CD14-positive monocyte (primary cell): ENCODE data around the gene PRDX5. TPM values are rescaled to one million over a fixed set of nuclear protein-coding genes. Genes with fewer than 3 reads are reported as not detected.
A peak's percentile ranks its signal among the peaks of the same experiment; 100 is the strongest.
"Not testable (repeated sequence)": the region's sequence is repeated elsewhere in the genome, so short reads cannot be mapped to it uniquely, and the experiment has no call there.

Source experiments
- DNase-seq, 3 donors: peaks; one replicate each; pipeline ENCODE4 v3.0.0-alpha.2; 2011 to 2022
- H2AFZ ChIP-seq: 2 replicates; pipeline ENCODE4 v1.6.0; 2012; ENCODE audit warnings: mild to moderate bottlenecking, low read depth, low read length, inconsistent platforms; ENCODE audit not compliant: insufficient read depth, poor library complexity, severe bottlenecking
- H3K27ac ChIP-seq, 2 donors: 1 replicate in 1 of 2; 2 replicates in 1 of 2; pipeline ENCODE4 v1.5.1; 2012 to 2013; ENCODE audit warnings: low read length in 2 of 2, control low read depth in 1 of 2, inconsistent platforms in 1 of 2, low read depth in 1 of 2, mild to moderate bottlenecking in 1 of 2
- H3K27me3 ChIP-seq, 2 donors: one replicate each; pipeline versions ENCODE4 v1.6.0 to v1.6.1; 2011 to 2013; ENCODE audit warnings: low read length in 2 of 2; ENCODE audit not compliant: control insufficient read depth in 2 of 2, insufficient read depth in 2 of 2
- H3K36me3 ChIP-seq, 2 donors: replicated peaks in 1 of 2; 1 replicate in 1 of 2; 2 replicates in 1 of 2; pipeline versions ENCODE4 v1.5.1 to v1.6.1; 2012 to 2013; ENCODE audit warnings: low read length in 2 of 2, control low read depth in 1 of 2, inconsistent platforms in 1 of 2, mild to moderate bottlenecking in 1 of 2; ENCODE audit not compliant: insufficient read depth in 2 of 2, control insufficient read depth in 1 of 2
- H3K4me1 ChIP-seq, 2 donors: 1 replicate in 1 of 2; 2 replicates in 1 of 2; pipeline versions ENCODE4 v1.5.1 to v1.6.1; 2012 to 2013; ENCODE audit warnings: low read length in 2 of 2, control low read depth in 1 of 2, inconsistent platforms in 1 of 2, mild to moderate bottlenecking in 1 of 2, moderate library complexity in 1 of 2; ENCODE audit not compliant: insufficient read depth in 2 of 2, control insufficient read depth in 1 of 2
- H3K4me2 ChIP-seq: replicated peaks from 2 replicates; pipeline ENCODE3; 2012; ENCODE audit warnings: low read length, moderate library complexity, mild to moderate bottlenecking; ENCODE audit not compliant: poor library complexity, severe bottlenecking; ENCODE audit errors: extremely low read depth
- H3K4me3 ChIP-seq, 3 experiments: fragments of 200-600 bp in 1 of 3; sonication (generic) in 1 of 3; replicated peaks in 1 of 3; 1 replicate in 2 of 3; 2 replicates in 1 of 3; pipeline ENCODE4 v1.5.1; 2011 to 2013; ENCODE audit warnings: low read length in 3 of 3, mild to moderate bottlenecking in 3 of 3, control low read depth in 2 of 3, low read depth in 2 of 3, inconsistent platforms in 1 of 3, moderate library complexity in 1 of 3
- H3K79me2 ChIP-seq: 2 replicates; pipeline ENCODE4 v1.6.0; 2012; ENCODE audit warnings: mild to moderate bottlenecking, control low read depth, inconsistent platforms, low read length, moderate library complexity; ENCODE audit not compliant: insufficient read depth
- H3K9ac ChIP-seq: 2 replicates; pipeline ENCODE4 v1.6.0; 2017; ENCODE audit warnings: low read length, mild to moderate bottlenecking; ENCODE audit not compliant: insufficient read depth, poor library complexity, severe bottlenecking
- H3K9me3 ChIP-seq, 2 donors: replicated peaks in 1 of 2; 1 replicate in 1 of 2; 2 replicates in 1 of 2; pipeline versions ENCODE4 v1.5.1 to v1.6.1; 2012 to 2013; ENCODE audit warnings: low read length in 2 of 2, control low read depth in 1 of 2; ENCODE audit not compliant: control insufficient read depth in 1 of 2, insufficient read depth in 1 of 2
- H4K20me1 ChIP-seq: 2 replicates; pipeline ENCODE4 v1.6.0; 2012; ENCODE audit warnings: mild to moderate bottlenecking, low read length, control low read depth, moderate library complexity; ENCODE audit not compliant: insufficient read depth
- H3K27ac Mint-ChIP-seq, 7 donors: one replicate each; pipeline ENCODE4 v1.8.0; 2020; ENCODE audit warnings: mild to moderate bottlenecking in 7 of 7, mixed read lengths in 7 of 7, moderate library complexity in 6 of 7, inconsistent platforms in 2 of 7
- H3K27me3 Mint-ChIP-seq, 3 donors: one replicate each; pipeline ENCODE4 v1.8.0; 2021 to 2022; ENCODE audit warnings: low read depth in 3 of 3, mild to moderate bottlenecking in 3 of 3, mixed read lengths in 3 of 3, moderate library complexity in 3 of 3, inconsistent platforms in 1 of 3
- H3K36me3 Mint-ChIP-seq, 2 donors: one replicate each; pipeline ENCODE4 v1.8.0; 2020; ENCODE audit warnings: mixed read lengths in 2 of 2, inconsistent platforms in 1 of 2, mild to moderate bottlenecking in 1 of 2
- H3K4me1 Mint-ChIP-seq: one replicate; pipeline ENCODE4 v1.8.0; 2020; ENCODE audit warnings: mild to moderate bottlenecking, mixed read lengths
- H3K4me3 Mint-ChIP-seq, 2 donors: one replicate each; pipeline ENCODE4 v1.8.0; 2020; ENCODE audit warnings: mild to moderate bottlenecking in 2 of 2, mixed read lengths in 2 of 2, moderate library complexity in 1 of 2
- H3K9me3 Mint-ChIP-seq, 7 donors: one replicate each; pipeline ENCODE4 v1.8.0; 2020 to 2022; ENCODE audit warnings: mixed read lengths in 7 of 7, mild to moderate bottlenecking in 6 of 7, moderate library complexity in 6 of 7, inconsistent platforms in 2 of 7
- WGBS: methylation state at CpG from one replicate; pipeline ENCODE4 v1.1.5; 2013; ENCODE audit warnings: missing lambda C conversion rate; ENCODE audit not compliant: insufficient coverage; 5-methylcytosine and 5-hydroxymethylcytosine counted together
- intact Hi-C, 2 donors: fragments of 100-400 bp; cut with micrococcal nuclease; formaldehyde crosslinking; loops; one replicate each; pipeline versions ENCODE4 v1.15.0 to v1.15.1; 2023
- polyA plus RNA-seq, 3 donors: library from polyadenylated mRNA; depleted of rRNA in 1 of 3; unstranded in 2 of 3; stranded (reverse) in 1 of 3; fragments of 300-500 nt in 2 of 3; fragments of >200 nt in 1 of 3; fragmentation: Illumina TruSeq in 2 of 3; gene quantifications; 1 replicate in 2 of 3; 2 replicates in 1 of 3; pipeline ENCODE4 v1.2.3, GENCODE V29; 2012 to 2021
- TF ChIP-seq, protein P1 (sequence below): fragments of 200-600 bp; IDR thresholded peaks from one replicate; pipeline ENCODE4 v1.8.0; 2022; ENCODE audit warnings: antibody characterized with exemption, mild to moderate bottlenecking

The PRDX5 gene
- polyA plus RNA-seq, 3 donors, result 136 to 318 (median 286) TPM

DNA sequence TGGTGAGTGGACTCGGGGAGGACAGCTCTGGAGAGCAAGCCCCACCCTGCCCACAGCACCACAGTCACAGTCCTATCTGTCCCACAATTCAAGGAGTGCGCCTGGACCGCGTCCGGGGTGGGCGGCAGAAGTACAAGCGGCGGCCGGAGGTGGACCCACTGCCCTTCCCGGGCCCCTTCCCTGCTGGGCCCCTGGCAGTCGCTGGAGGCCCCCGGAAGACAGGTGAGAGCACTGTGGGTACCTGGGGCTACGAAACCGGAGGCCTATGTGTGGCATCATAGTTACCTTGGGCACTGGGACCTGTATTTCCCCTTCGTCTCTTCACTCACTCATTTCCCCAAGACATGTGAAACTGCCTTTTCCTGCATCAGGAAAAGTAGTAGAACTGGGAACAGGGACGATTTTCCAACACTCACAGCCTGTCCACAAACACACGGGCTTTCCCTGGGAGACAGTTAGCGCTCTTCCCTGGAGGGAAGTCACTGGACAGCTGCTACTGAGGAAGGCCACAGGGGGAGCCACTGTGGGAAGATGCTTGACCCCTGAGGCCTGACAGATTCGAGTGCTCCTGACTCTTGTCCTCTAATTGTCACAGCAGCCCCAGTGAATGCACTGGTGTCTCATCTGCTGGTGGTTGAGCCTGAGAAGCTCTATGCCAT is 3.6 kb upstream of the PRDX5 start:
- Histone ChIP-seq H3K4me1 (peaks cover 22 to 36% of the 10 kb centered on the region in 2 donors), H3K9ac (no peak overlapping the region), H3K79me2 (peaks cover 39% of the 10 kb centered on the region), H3K27me3 (no peaks in the 10 kb centered on the region), H3K4me2 (no peak overlapping the region), H3K4me3 (no peak overlapping the region), H4K20me1 (peaks cover 65% of the 10 kb centered on the region), H3K27ac (no peak overlapping the region), H3K9me3 (no peaks in the 10 kb centered on the region), H2AFZ (no peak overlapping the region), H3K36me3 (peaks cover 36 to 49% of the 10 kb centered on the region in 2 donors)
- Mint-ChIP-seq H3K36me3 (peaks cover 33 to 55% of the 10 kb centered on the region in 2 donors), H3K27me3 (peaks cover 0 to 1% (median 0%) of the 10 kb centered on the region in 3 donors), H3K4me3 (no peak overlapping the region), H3K27ac (peak overlapping the region in 3 of 7 donors; percentile 44 to 90 (median 57)), H3K9me3 (no peaks in the 10 kb centered on the region), H3K4me1 (peaks cover 32% of the 10 kb centered on the region)
- TF ChIP-seq, protein P1, sequence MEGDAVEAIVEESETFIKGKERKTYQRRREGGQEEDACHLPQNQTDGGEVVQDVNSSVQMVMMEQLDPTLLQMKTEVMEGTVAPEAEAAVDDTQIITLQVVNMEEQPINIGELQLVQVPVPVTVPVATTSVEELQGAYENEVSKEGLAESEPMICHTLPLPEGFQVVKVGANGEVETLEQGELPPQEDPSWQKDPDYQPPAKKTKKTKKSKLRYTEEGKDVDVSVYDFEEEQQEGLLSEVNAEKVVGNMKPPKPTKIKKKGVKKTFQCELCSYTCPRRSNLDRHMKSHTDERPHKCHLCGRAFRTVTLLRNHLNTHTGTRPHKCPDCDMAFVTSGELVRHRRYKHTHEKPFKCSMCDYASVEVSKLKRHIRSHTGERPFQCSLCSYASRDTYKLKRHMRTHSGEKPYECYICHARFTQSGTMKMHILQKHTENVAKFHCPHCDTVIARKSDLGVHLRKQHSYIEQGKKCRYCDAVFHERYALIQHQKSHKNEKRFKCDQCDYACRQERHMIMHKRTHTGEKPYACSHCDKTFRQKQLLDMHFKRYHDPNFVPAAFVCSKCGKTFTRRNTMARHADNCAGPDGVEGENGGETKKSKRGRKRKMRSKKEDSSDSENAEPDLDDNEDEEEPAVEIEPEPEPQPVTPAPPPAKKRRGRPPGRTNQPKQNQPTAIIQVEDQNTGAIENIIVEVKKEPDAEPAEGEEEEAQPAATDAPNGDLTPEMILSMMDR, result no peak
- no peak for DNase-seq
- intact Hi-C loops, result no loop called here
- 94% methylated on average over 14 of the region's 19 CpGs for WGBS

DNA sequence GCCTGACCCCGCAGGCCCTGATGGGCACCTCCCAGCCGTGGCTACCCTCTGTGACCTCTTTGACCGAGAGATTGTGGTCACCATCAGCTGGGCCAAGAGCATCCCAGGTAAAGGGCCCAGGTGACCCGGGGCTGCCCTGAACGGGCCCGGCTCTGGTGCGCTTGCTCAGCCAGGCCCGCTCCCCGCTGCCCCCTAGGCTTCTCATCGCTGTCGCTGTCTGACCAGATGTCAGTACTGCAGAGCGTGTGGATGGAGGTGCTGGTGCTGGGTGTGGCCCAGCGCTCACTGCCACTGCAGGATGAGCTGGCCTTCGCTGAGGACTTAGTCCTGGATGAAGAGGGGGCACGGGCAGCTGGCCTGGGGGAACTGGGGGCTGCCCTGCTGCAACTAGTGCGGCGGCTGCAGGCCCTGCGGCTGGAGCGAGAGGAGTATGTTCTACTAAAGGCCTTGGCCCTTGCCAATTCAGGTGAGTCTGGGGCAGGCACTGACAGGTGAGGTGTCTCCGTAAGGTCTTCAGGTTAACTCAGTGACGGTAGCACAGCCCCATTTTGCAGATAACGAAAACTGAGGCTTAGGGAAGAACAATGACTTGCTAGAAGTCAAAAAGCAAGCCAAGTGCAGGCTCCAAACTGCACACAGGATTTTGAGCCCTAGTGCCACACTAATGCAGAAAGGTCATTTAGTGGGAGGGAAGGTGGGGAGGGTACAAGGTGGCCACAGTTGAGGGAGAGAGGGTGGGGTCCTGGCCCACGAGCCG is 2.9 kb upstream of the PRDX5 start:
- H3K27ac ChIP-seq, result peak overlapping the region in 1 of 2 donors; percentile 3
- no peak overlapping the region for H3K4me2 ChIP-seq
- H3K79me2 ChIP-seq, result peaks cover 32% of the 10 kb centered on the region
- no peak for DNase-seq
- peaks cover 32 to 57% of the 10 kb centered on the region in 2 donors for H3K36me3 Mint-ChIP-seq
- H3K9me3 ChIP-seq, result no peaks in the 10 kb centered on the region
- H4K20me1 ChIP-seq, result peaks cover 58% of the 10 kb centered on the region
- H3K4me3 ChIP-seq, result no peak overlapping the region
- peaks cover 36 to 42% of the 10 kb centered on the region in 2 donors for H3K36me3 ChIP-seq
- H3K27me3 Mint-ChIP-seq, result peaks cover 0 to 1% (median 0%) of the 10 kb centered on the region in 3 donors
- peak overlapping the region in 3 of 7 donors; percentile 6 to 90 (median 71) for H3K27ac Mint-ChIP-seq
- H2AFZ ChIP-seq, result no peak overlapping the region
- H3K4me1 ChIP-seq, result peaks cover 28 to 43% of the 10 kb centered on the region in 2 donors
- no peaks in the 10 kb centered on the region for H3K9me3 Mint-ChIP-seq
- TF ChIP-seq, protein P1, result no peak
- WGBS, result 98% methylated on average over 20 of the region's 24 CpGs
- no peaks in the 10 kb centered on the region for H3K27me3 ChIP-seq
- intact Hi-C loops, result loop anchor here (5.0 kb wide), 1 partner anchor 42 kb away; the partner anchor contains the start of gene RPS6KA4 (in 2 of the 2)
- H3K4me3 Mint-ChIP-seq, result no peak overlapping the region
- no peak overlapping the region for H3K9ac ChIP-seq
- peaks cover 38% of the 10 kb centered on the region for H3K4me1 Mint-ChIP-seq

DNA sequence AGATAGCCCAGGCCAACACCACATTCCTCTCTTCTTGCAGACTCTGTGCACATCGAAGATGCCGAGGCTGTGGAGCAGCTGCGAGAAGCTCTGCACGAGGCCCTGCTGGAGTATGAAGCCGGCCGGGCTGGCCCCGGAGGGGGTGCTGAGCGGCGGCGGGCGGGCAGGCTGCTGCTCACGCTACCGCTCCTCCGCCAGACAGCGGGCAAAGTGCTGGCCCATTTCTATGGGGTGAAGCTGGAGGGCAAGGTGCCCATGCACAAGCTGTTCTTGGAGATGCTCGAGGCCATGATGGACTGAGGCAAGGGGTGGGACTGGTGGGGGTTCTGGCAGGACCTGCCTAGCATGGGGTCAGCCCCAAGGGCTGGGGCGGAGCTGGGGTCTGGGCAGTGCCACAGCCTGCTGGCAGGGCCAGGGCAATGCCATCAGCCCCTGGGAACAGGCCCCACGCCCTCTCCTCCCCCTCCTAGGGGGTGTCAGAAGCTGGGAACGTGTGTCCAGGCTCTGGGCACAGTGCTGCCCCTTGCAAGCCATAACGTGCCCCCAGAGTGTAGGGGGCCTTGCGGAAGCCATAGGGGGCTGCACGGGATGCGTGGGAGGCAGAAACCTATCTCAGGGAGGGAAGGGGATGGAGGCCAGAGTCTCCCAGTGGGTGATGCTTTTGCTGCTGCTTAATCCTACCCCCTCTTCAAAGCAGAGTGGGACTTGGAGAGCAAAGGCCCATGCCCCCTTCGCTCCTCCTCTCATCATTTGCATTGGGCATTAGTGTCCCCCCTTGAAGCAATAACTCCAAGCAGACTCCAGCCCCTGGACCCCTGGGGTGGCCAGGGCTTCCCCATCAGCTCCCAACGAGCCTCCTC is 2.0 kb upstream of the PRDX5 start:
- H2AFZ ChIP-seq, H3K4me2 ChIP-seq, DNase-seq, H3K27me3 ChIP-seq, H3K27me3 Mint-ChIP-seq, H3K9me3 Mint-ChIP-seq, H3K9ac ChIP-seq, H3K4me3 ChIP-seq, H3K9me3 ChIP-seq, H3K4me3 Mint-ChIP-seq: not testable (repeated sequence)
- WGBS, result 95% methylated on average over 13 of the region's 25 CpGs
- H3K36me3 ChIP-seq, result peaks cover 38 to 47% of the 10 kb centered on the region in 2 donors
- H3K27ac ChIP-seq, result peak overlapping the region; percentile 96 to 97
- peaks cover 26% of the 10 kb centered on the region for H3K79me2 ChIP-seq
- Mint-ChIP-seq H3K36me3 (peaks cover 38 to 60% of the 10 kb centered on the region in 2 donors), H3K27ac (peak overlapping the region in 6 of 7 donors; percentile 6 to 99 (median 99)), H3K4me1 (peaks cover 37% of the 10 kb centered on the region)
- intact Hi-C loops, result loop anchor here (5.0 kb wide), 1 partner anchor 41 kb away; the partner anchor contains the start of gene RPS6KA4 (in 2 of the 2)
- peaks cover 28 to 43% of the 10 kb centered on the region in 2 donors for H3K4me1 ChIP-seq
- peaks cover 51% of the 10 kb centered on the region for H4K20me1 ChIP-seq
